HG02884 (cell line): ENCODE data around the gene DND1.
"Not testable (repeated sequence)": the region's sequence is repeated elsewhere in the genome, so short reads cannot be mapped to it uniquely, and the experiment has no call there.

Experiments
- ATAC-seq: cut with Tn5 transposase; IDR thresholded peaks from one replicate; pipeline ENCODE4 v1.9.1; 2021; ENCODE audit warnings: mild to moderate bottlenecking, moderate library complexity; ENCODE audit not compliant: unreplicated experiment

Gene DND1

DNA sequence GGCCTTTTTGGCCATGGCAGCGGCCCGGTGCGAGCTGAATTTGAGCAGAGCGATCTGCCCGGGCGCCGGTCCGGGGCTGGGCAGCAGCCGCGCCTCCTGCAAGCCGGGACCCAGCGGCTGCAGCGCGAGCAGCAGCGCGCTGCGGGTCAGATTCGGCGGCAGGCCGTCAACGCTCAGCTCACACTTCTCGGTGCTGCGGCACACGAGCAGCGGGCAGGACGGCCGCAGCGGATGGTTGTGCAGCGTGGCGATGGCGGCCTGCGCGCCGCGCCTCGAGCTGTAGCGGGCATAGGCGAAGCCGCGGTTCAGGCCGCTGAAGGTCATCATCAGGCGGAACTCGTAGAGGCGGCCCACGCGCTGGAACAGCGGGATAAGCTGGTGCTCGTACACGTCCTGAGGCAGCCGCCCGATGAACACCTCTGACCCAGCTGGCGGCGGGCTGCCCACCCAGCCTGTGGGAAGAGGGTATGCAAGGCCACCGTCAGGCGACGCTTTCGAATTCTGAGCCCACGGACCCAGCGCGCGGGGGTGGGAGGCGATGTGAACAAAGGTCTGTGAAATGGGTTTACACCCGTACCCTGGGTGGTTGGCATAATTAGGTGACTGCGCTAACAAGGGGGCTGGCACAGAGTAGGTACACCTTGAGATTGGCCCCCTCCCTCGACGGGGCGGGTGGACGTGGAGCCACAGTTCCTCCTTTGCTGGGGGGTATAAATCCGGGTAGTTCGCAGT, 755 bp downstream of the DND1 start:
- no peak for ATAC-seq

DNA sequence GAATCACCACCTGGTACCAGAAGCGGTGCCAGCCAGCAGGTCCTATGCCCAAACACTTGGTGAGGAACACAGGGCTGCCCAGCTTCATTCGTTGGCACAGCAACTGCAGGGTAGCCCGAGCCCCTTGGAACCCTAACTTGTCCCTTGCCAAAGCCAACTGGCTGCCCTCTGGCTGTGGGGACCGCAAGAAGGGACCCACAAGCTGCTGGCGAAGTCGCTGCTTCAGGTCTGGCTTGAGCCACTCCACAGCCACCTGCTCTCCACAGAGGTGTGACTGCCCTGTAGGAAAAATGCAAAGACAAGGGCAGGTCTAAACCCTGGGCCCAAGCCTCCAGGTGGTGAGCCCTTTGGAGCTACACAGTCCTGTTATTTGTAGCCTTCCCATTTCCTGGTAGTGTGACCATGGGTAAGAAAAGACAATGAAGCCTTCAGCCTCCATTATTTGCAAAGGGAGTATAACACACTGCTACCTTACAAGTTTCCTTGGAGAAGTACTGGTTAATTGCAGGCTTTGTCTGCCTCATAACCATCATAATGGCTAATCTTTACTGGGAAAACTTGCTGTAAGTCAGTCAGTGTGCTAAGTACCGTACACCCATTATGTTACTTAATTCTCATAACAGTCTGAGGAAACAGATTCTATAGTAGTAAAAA, 1.8 kb downstream of the DND1 start:
- ATAC-seq, result no peak

DNA sequence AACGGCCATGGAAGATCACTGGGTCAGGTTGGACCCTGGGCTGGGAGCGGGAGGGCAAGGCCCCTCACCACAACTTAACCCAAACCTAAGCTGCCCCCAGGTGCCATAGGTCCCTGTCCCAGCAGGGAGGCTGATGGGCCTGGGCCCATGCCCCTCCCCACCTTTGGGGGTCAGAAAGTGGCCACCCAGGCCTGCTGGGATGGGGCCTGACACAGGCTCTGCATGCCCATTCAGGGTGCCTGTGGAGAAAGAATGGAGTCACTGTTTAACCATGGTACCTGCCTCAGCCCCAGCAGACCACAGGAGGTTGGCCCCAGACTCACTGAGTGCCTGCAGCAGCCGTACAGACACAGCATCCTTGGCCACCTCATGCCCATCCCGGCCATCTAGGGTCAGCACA, 2.3 kb downstream of the DND1 start:
- not testable (repeated sequence) for ATAC-seq

DNA sequence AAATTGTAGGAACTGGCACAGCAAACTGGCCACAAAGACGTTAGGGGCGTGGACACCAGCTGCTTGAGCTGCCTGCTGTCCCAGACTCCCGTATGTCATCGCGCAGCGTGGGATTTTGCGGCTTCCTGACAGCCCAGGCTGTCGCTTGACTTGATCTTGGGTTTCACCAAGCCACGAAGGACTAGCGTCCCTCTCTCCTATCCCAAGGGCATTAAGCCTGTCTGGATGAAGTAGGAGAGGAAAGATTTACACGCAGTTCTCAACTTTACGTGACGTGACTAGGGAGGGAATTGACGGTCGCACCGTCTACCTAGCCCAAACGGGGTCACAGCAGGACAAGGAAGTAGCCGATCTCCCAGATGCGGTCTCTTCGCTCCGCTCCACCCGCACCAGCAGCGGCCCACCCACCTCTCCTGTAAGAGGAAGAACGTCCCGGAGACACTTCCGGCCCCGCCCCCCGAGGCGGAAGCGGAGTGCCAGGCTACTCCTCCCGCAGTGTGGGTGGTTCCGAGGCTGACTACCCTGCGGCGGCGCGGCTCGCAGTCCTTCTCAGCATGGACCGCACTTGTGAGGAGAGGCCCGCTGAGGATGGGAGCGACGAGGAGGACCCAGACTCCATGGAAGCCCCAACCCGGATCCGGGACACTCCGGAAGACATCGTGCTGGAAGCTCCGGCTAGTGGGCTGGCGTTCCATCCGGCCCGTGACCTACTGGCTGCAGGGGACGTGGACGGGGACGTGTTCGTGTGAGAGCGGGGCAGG, 8.8 kb downstream of the DND1 start, which contains the start of gene WDR55:
Gene WDR55, plus strand, starts transcription at position 546 of the 761 bp plus-strand sequence. Its CDS starts 9 bp downstream, at position 555.
- peak; percentile 97 for ATAC-seq

DNA sequence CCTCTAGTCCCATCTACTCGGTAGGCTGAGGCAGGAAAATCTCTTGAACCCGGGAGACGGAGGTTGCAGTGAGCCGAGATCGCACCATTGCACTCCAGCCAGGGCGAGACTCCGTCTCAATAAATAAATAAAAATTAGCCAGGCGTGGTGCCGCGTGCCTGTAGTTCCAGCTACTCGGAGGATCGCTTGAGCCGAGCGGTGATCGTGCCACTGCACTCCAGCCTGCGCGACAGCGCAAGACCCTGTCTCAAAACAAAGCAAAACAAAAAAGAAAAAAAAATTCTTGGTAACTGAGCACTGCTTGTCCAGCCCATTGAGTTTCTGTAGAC, 9.4 kb downstream of the DND1 start:
- no peak for ATAC-seq

DNA sequence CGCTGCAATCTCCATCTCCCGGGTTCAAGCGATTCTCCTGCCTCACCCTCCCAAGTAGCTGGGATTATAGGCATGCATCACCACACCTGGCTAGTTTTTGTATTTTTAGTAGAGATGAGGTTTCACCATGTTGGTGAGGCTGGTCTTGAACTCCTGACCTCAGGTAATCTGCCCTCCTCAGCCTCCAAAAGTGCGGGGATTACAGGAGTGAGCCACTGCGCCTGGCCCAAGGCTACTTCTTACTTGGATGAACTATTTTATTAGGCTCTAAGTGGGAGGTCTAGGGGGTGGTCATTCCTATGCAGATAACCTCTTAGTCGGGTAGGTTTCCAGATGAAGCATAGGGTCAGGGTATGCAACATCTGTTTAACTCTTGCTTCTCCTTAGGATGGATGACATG, 13.0 kb downstream of the DND1 start:
- not testable (repeated sequence) for ATAC-seq

GRCh38 chr5:140658870-140659269, 14.5 kb downstream of the DND1 start:
- no peak for ATAC-seq

GRCh38 chr5:140647042-140647419, 26.3 kb downstream of the DND1 start:
- peak; percentile 6 for ATAC-seq

DNA sequence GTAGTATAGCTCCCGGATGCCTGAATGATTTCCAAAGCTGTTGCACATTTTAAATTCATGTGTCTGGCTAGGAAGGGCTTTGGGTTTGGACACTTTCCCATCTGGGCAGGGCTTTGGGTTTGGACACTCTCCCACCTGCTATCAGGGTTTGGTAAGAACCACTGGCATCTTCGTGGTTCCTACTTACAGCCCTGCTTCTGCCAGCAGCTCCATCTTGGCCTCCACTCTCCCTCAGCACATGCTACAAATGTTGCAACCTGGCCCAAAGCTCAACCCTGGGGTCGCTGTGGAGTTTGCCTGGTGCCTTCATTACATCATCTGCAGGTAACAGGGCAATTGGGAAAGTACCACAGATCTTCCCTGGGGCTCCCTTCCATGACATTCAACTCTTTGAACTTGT, 30.7 kb downstream of the DND1 start:
- ATAC-seq, result no peak

- no peak for ATAC-seq
Observed at GRCh38 chr5:140641716-140642115, 31.7 kb downstream of the DND1 start.

GRCh38 chr5:140639148-140639981, 34.0 kb downstream of the DND1 start, which contains the start of gene TMCO6:
Gene TMCO6, plus strand, starts transcription at chr5:140639451. Its CDS starts 77 bp downstream, at chr5:140639528.
- peak; percentile 84 for ATAC-seq

DNA sequence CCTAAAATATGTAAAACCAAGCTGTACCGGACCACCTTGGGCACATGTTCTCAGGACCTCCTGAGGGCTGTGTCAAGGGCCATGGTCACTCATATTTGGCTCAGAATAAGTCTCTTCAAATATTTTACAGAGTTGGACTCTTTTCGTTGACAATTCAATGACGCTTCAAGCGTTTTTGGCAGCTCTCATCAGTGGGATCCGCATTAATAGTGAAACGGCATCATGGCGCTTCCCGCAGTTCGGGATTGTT, 34.6 kb downstream of the DND1 start:
- ATAC-seq, result not testable (repeated sequence)

DNA sequence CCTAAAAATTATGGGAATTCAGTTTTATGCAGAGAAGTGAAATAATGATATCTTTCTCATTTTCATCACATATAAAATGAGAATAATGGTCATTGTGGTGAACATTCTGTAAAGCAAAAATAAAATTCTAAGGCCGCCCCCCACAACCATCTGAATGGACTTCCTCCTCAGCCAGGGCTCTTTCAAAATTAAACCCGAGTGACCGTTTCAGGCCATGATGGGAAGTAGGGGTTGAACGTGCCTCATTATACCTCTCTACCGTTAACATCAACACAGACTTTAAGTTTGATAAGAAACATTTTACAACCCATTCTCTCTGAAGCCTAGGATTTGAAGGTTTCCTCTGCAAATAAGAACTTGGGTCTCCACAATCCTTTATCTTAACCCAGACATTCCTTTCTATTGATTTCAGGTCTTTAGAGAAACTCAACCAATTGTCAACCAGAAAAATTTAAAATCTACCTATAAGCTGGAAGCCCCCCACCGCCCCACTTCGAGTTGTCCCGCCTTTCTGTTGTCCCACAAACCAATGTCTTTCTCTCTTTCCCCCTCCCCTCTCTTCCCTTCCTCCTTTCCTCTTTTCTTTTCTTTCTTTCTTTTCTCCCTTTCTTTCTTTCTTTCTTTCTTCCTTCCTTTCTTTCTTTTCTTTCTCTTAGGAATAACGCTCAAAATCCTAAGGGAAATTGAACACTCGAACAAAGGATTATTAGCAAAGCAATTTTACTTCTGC, 35.8 kb downstream of the DND1 start:
- ATAC-seq, result no peak

DNA sequence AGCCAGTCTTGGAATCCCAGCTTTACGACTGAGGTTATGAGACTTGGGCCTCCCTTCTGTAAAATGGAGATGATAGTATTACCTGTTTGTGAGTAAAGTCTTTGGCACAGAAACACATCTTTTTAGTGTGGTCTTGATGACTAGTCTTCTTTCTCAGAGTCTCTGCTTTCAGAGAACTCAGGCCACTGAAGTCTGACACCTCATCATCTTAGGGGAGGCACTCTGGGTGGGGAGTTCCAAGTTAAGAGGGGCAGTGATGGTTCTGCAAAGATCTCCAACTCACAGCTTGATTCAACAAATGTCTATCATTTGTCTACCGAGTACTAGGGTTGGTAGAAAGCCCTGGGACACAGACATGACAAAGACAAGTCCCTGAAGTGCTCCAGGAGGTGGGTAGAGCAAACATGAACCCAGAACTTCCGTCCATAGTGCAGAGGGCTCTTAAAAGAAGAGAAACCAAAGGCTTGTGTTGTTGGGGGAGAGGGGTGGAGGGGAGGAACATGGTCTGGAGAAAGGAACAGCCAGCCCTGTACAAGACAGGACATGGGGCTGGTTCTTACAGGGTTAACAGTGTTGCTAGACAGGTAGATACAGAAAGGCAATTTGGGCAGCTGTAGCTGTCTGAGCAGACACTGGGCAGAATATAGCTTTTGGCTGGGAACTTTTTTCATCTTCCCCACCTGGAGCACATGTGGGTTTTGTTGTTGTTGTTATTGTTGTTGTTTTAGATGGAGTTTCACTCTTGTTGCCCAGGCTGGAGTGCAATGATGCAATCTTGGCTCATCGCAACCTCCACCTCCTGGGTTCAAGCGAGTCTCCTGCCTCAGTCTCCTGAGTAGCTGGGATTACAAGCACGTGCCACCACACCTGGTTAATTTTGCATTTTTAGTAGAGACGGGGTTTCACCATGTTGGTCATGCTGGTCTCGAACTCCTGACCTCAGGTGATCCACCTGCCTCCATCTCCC, 37.8 kb downstream of the DND1 start:
- no peak for ATAC-seq

DNA sequence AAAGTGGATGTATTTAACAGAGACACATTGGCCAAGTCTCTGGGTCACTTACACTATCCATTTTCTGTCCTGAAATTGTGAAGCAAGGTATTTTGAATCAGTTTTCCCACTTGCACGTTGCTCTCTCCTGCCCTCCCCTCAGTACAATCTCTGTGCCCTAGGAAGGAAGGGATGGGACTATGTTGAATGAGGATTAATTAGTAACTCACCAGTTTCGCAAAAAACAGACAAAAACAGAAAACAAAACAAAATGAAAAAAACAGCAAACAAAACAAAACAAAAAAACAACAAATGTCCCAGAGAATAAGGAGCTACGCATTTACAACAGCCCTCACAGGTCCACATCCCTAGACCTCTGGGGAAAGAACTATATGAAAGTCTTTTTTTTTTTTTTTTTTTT, 39.3 kb downstream of the DND1 start:
- ATAC-seq, result no peak

GRCh38 chr5:140633501-140633900, 39.9 kb downstream of the DND1 start:
- ATAC-seq, result no peak

DNA sequence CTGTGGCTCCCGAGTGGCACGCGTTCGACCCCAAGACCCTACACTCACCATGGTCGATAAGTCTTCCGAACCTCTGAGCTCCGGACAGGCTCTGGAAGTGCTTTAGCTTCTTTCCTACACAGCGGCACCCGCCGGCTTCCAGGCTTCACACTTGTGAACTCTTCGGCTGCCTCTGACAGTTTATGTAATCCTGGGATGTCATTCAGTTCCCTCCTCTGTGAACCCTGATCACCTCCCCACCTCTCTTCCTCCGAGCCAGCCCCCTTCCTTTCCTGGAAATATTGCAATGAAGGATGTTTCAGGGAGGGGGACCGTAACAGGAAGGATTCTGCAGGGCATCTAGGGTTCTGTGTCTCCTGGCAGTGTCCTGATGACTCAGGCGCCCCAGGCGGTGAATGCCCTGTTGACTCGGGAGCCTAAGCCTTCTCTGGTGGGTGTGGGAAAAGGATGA, 40.3 kb downstream of the DND1 start, which contains the start of gene CD14:
Gene CD14, minus strand, starts transcription at position 155 of the 451 bp plus-strand sequence. Its CDS starts 104 bp downstream, at position 51.
- ATAC-seq, result no peak

GRCh38 chr5:140632366-140633020, 40.9 kb downstream of the DND1 start:
- peak; percentile 62 for ATAC-seq
